GM19468 (cell line): Measurements from ENCODE around the gene MRGPRF.
"Not testable (repeated sequence)": the region's sequence is repeated elsewhere in the genome, so short reads cannot be mapped to it uniquely, and the experiment has no call there.

Source experiments
- ATAC-seq: cut with Tn5 transposase; IDR thresholded peaks from one replicate; pipeline ENCODE4 v1.9.1; 2021; ENCODE audit warnings: mild to moderate bottlenecking, moderate library complexity, moderate number of reproducible peaks; ENCODE audit not compliant: unreplicated experiment; ENCODE audit errors: extremely low read depth

The MRGPRF gene

GRCh38 chr11:68992743-68993255, 20.2 kb downstream of the MRGPRF start:
- no peak for ATAC-seq

- no peak for ATAC-seq
These were observed 21.9 kb downstream of the MRGPRF start for GRCh38 chr11:68990995-68991780.

- ATAC-seq = no peak
These were observed 23.0 kb downstream of the MRGPRF start for GRCh38 chr11:68989936-68990606.

- ATAC-seq = no peak
These were observed 24.6 kb downstream of the MRGPRF start for GRCh38 chr11:68988491-68988890.

- no peak for ATAC-seq
These were observed 25.8 kb downstream of the MRGPRF start for GRCh38 chr11:68987211-68987610.

GRCh38 chr11:68983801-68984200, 29.2 kb downstream of the MRGPRF start:
- no peak for ATAC-seq

GRCh38 chr11:68982134-68982533, 30.9 kb downstream of the MRGPRF start:
- no peak for ATAC-seq

- ATAC-seq = no peak
These were observed 32.3 kb downstream of the MRGPRF start, which contains the start of gene MRGPRD for GRCh38 chr11:68980776-68981065. Gene MRGPRD, minus strand, starts transcription at chr11:68980986. Its CDS starts 0 bp downstream, at chr11:68980986.

GRCh38 chr11:68979931-68980775, 32.9 kb downstream of the MRGPRF start:
- ATAC-seq = no peak

GRCh38 chr11:68978931-68979594, 34.0 kb downstream of the MRGPRF start:
- ATAC-seq = no peak

GRCh38 chr11:68978626-68978930, 34.5 kb downstream of the MRGPRF start:
- no peak for ATAC-seq

GRCh38 chr11:68977781-68978625, 35.0 kb downstream of the MRGPRF start:
- ATAC-seq = no peak

GRCh38 chr11:68976563-68976962, 36.5 kb downstream of the MRGPRF start:
- ATAC-seq = no peak

GRCh38 chr11:68976095-68976494, 37.0 kb downstream of the MRGPRF start:
- no peak for ATAC-seq

- no peak for ATAC-seq
These were observed 38.4 kb downstream of the MRGPRF start for GRCh38 chr11:68974421-68975194.

GRCh38 chr11:68973706-68974105, 39.3 kb downstream of the MRGPRF start:
- ATAC-seq = not testable (repeated sequence)

GRCh38 chr11:68973219-68973618, 39.8 kb downstream of the MRGPRF start:
- ATAC-seq = no peak

- no peak for ATAC-seq
These were observed 42.0 kb downstream of the MRGPRF start for GRCh38 chr11:68970921-68971636.
